ENCODE data around the gene SNF8. TPM values are rescaled to one million over a fixed set of nuclear protein-coding genes. Genes with fewer than 3 reads are reported as not detected.
"Not testable (repeated sequence)": the region's sequence is repeated elsewhere in the genome, so short reads cannot be mapped to it uniquely, and the experiment has no call there.

SNF8 gene
- 140 and 169 TPM in 2 replicates for total RNA-seq

GRCh38 chr17:48944515-48945260 is at the start of gene SNF8:
Gene SNF8 (minus strand): TSS chr17:48944842. CDS start chr17:48944734, 108 bp downstream.
- peak; percentile 74 for DNase-seq (ENCODE audit: low read depth, low spot score)

GRCh38 chr17:48993951-48994350 is 49.3 kb upstream of the SNF8 start:
- no peak for DNase-seq (ENCODE audit: low read depth, low spot score)

- no peak for DNase-seq (ENCODE audit: low read depth, low spot score)
Observed at GRCh38 chr17:48993305-48993704, 48.7 kb upstream of the SNF8 start.

- DNase-seq (ENCODE audit: low read depth, low spot score) = no peak
Observed at GRCh38 chr17:48992444-48992843, 47.8 kb upstream of the SNF8 start.

GRCh38 chr17:48990882-48991357 is 46.3 kb upstream of the SNF8 start:
- DNase-seq (ENCODE audit: low read depth, low spot score) = no peak

GRCh38 chr17:48989100-48989499 is 44.5 kb upstream of the SNF8 start:
- no peak for DNase-seq (ENCODE audit: low read depth, low spot score)

GRCh38 chr17:48985436-48986245 is 41.0 kb upstream of the SNF8 start:
- DNase-seq (ENCODE audit: low read depth, low spot score) = no peak

GRCh38 chr17:48981927-48982539 is 37.4 kb upstream of the SNF8 start:
- no peak for DNase-seq (ENCODE audit: low read depth, low spot score)

GRCh38 chr17:48973806-48974205 is 29.2 kb upstream of the SNF8 start:
- no peak for DNase-seq (ENCODE audit: low read depth, low spot score)

GRCh38 chr17:48972749-48973097 is 28.1 kb upstream of the SNF8 start:
- DNase-seq (ENCODE audit: low read depth, low spot score) = no peak

GRCh38 chr17:48970865-48971687 is 26.4 kb upstream of the SNF8 start:
- no peak for DNase-seq (ENCODE audit: low read depth, low spot score)

GRCh38 chr17:48970224-48970623 is 25.6 kb upstream of the SNF8 start:
- no peak for DNase-seq (ENCODE audit: low read depth, low spot score)

- no peak for DNase-seq (ENCODE audit: low read depth, low spot score)
Observed at GRCh38 chr17:48961516-48962233, 17.0 kb upstream of the SNF8 start.

GRCh38 chr17:48960834-48961515 is 16.3 kb upstream of the SNF8 start:
- DNase-seq (ENCODE audit: low read depth, low spot score) = no peak

GRCh38 chr17:48954300-48954755 is 9.7 kb upstream of the SNF8 start:
- no peak for DNase-seq (ENCODE audit: low read depth, low spot score)

GRCh38 chr17:48952904-48953303 is 8.3 kb upstream of the SNF8 start:
- DNase-seq (ENCODE audit: low read depth, low spot score) = no peak

GRCh38 chr17:48951572-48951971 is 6.9 kb upstream of the SNF8 start:
- no peak for DNase-seq (ENCODE audit: low read depth, low spot score)

GRCh38 chr17:48945261-48945651 is 614 bp upstream of the SNF8 start:
- DNase-seq (ENCODE audit: low read depth, low spot score) = not testable (repeated sequence)

- no peak for DNase-seq (ENCODE audit: low read depth, low spot score)
Observed at GRCh38 chr17:48933035-48933434, 11.6 kb downstream of the SNF8 start.

- no peak for DNase-seq (ENCODE audit: low read depth, low spot score)
Observed at GRCh38 chr17:48930435-48930873, 14.2 kb downstream of the SNF8 start.

All from pulmonary artery endothelial cell (primary cell).